ENCODE measurements around the gene IL1RAPL2. TPM values are rescaled to one million over a fixed set of nuclear protein-coding genes. Genes with fewer than 3 reads are reported as not detected.
A peak's percentile ranks its signal among the peaks of the same experiment; 100 is the strongest.

Gene IL1RAPL2
- polyA plus RNA-seq, 2 of the 4 experiments (the other 2 are of a cell fraction): not detected

GRCh38 chrX:104953251-104953650, 387.3 kb downstream of the IL1RAPL2 start:
- no peak overlapping the region for H3K4me2 ChIP-seq
- no peak overlapping the region for H3K4me3 ChIP-seq
- no peaks in the 10 kb centered on the region for H3K9me3 ChIP-seq
- no peak for TF ChIP-seq ZSCAN20 (CRISPR knock-in tag; IDR thresholded peaks at IDR 0.05)
- TF ChIP-seq HEYL (CRISPR knock-in tag; IDR thresholded peaks at IDR 0.05): no peak
- no peak for TF ChIP-seq CHD2 (IDR thresholded peaks at IDR 0.05; ENCODE audit: low read length, partially characterized antibody)
- TF ChIP-seq HOXB5 (CRISPR knock-in tag; IDR thresholded peaks at IDR 0.05): no peak
- TF ChIP-seq RCOR1 (IDR thresholded peaks at IDR 0.05; ENCODE audit: low read depth, low read length): no peak
- TF ChIP-seq MAZ (IDR thresholded peaks at IDR 0.05; ENCODE audit: borderline replicate concordance, low read depth, low read length): no peak
- no peak for TF ChIP-seq MAX (IDR thresholded peaks at IDR 0.05)
- no peak for TF ChIP-seq KDM1A (IDR thresholded peaks at IDR 0.05; ENCODE audit: low read depth)
- no peak for TF ChIP-seq SREBF2 (IDR thresholded peaks at IDR 0.05)
- TF ChIP-seq RARB (CRISPR knock-in tag; IDR thresholded peaks at IDR 0.05): no peak
- peak; percentile 82 for FAIRE-seq
- CTCF ChIA-PET: no interaction called here
- POLR2A ChIA-PET: no interaction called here
- no peak overlapping the region for H3K27ac ChIP-seq
- no peak for DNase-seq (ENCODE audit: low read depth in 1 of 2, low spot score in 1 of 2)
- ATAC-seq: no peak
- no peaks in the 10 kb centered on the region for H3K4me1 ChIP-seq

- Histone ChIP-seq H3K9me3 (no peaks in the 10 kb centered on the region), H3K4me3 (no peak overlapping the region), H3K4me2 (no peak overlapping the region), H3K27ac (no peak overlapping the region), H3K4me1 (no peaks in the 10 kb centered on the region)
- ChIA-PET CTCF (no interaction called here), POLR2A (no interaction called here)
- ATAC-seq: no peak
- WGBS (ENCODE audit: missing lambda C conversion rate): 0% methylated on average over 1 of the region's 1 CpG
- no peak for TF ChIP-seq KDM1A (IDR thresholded peaks at IDR 0.05; ENCODE audit: low read depth)
- TF ChIP-seq PHF8 (IDR thresholded peaks at IDR 0.05; ENCODE audit: borderline replicate concordance, low read depth): no peak
- TF ChIP-seq RARB (CRISPR knock-in tag; IDR thresholded peaks at IDR 0.05): no peak
- no peak for TF ChIP-seq HOXB13 (CRISPR knock-in tag; IDR thresholded peaks at IDR 0.05; ENCODE audit: low read depth)
- TF ChIP-seq TFCP2L1 (CRISPR knock-in tag; IDR thresholded peaks at IDR 0.05): no peak
- no peak for TF ChIP-seq JUN (IDR thresholded peaks at IDR 0.05)
- no peak for TF ChIP-seq EP300 (IDR thresholded peaks at IDR 0.05)
- no peak for TF ChIP-seq KDM5A (IDR thresholded peaks at IDR 0.05)
- no peak for TF ChIP-seq HOXA7 (CRISPR knock-in tag; IDR thresholded peaks at IDR 0.05)
- DNase-seq (ENCODE audit: low read depth in 1 of 2, low spot score in 1 of 2): no peak
- peak; percentile 79 for FAIRE-seq
Measured at GRCh38 chrX:104961926-104962325, 395.9 kb downstream of the IL1RAPL2 start.

- no peak overlapping the region for H3K27ac ChIP-seq
- CTCF ChIA-PET: no interaction called here
- POLR2A ChIA-PET: no interaction called here
- no peaks in the 10 kb centered on the region for H3K9me3 ChIP-seq
- no peak overlapping the region for H3K4me3 ChIP-seq
- no peaks in the 10 kb centered on the region for H3K4me1 ChIP-seq
- DNase-seq (ENCODE audit: low read depth in 1 of 2, low spot score in 1 of 2) (no peak), FAIRE-seq (peak; percentile 56), ATAC-seq (no peak)
- H3K4me2 ChIP-seq: no peak overlapping the region
- TF ChIP-seq CHD4 (IDR thresholded peaks at IDR 0.05; ENCODE audit: borderline replicate concordance): no peak
- TF ChIP-seq BCL3 (IDR thresholded peaks at IDR 0.05): no peak
- TF ChIP-seq CEBPB (IDR thresholded peaks at IDR 0.05): no peak
- no peak for TF ChIP-seq EP300 (IDR thresholded peaks at IDR 0.05)
- no peak for TF ChIP-seq ATOH8 (CRISPR knock-in tag; IDR thresholded peaks at IDR 0.05; ENCODE audit: low read depth)
- TF ChIP-seq MAFK (IDR thresholded peaks at IDR 0.05; ENCODE audit: partially characterized antibody): no peak
- TF ChIP-seq GATA3 (IDR thresholded peaks at IDR 0.05; ENCODE audit: borderline replicate concordance): no peak
Measured at GRCh38 chrX:104968241-104968640, 402.2 kb downstream of the IL1RAPL2 start.
